Keratinocyte (primary cell): ENCODE results near the gene DRD1. TPM values are rescaled to one million over a fixed set of nuclear protein-coding genes. Genes with fewer than 3 reads are reported as not detected.

Experiments
- DNase-seq: peaks from one replicate; pipeline ENCODE4 v3.0.0-alpha.2; 2011; ENCODE audit warnings: low read depth, missing footprints, low spot score
- FAIRE-seq: peaks from 2 replicates; lab custom pipeline; 2011; peaks lifted over from hg19 to GRCh38; lab: Jason Lieb, UNC
- H2AFZ ChIP-seq: 2 replicates; pipeline ENCODE4 v1.6.0; 2012; ENCODE audit warnings: low read length, control low read depth, inconsistent platforms; ENCODE audit not compliant: control insufficient read depth
- H3K27ac ChIP-seq: 2 replicates; pipeline ENCODE4 v1.5.1; 2011; ENCODE audit warnings: low read length; ENCODE audit not compliant: control insufficient read depth, insufficient read depth
- H3K27me3 ChIP-seq: 3 replicates; pipeline ENCODE4 v1.6.0; 2011; ENCODE audit warnings: low read length; ENCODE audit not compliant: control insufficient read depth, insufficient read depth; ENCODE audit errors: extremely low read depth
- H3K36me3 ChIP-seq, 2 experiments: 2 replicates in 1 of 2; 3 replicates in 1 of 2; pipeline ENCODE4 v1.5.1; 2011; ENCODE audit warnings: low read length in 2 of 2, mild to moderate bottlenecking in 1 of 2; ENCODE audit not compliant: control insufficient read depth in 2 of 2, insufficient read depth in 2 of 2; ENCODE audit errors: extremely low read depth in 1 of 2
- H3K4me1 ChIP-seq: 3 replicates; pipeline ENCODE4 v1.5.1; 2011; ENCODE audit warnings: low read length; ENCODE audit not compliant: control insufficient read depth, insufficient read depth; ENCODE audit errors: extremely low read depth
- H3K4me2 ChIP-seq: 3 replicates; pipeline ENCODE4 v1.6.0; 2011; ENCODE audit warnings: low read depth, low read length; ENCODE audit not compliant: control insufficient read depth, insufficient read depth; ENCODE audit errors: extremely low read depth
- H3K4me3 ChIP-seq, 3 experiments: fragments of 200-600 bp in 1 of 3; sonication (generic) in 1 of 3; 2 replicates in 2 of 3; 3 replicates in 1 of 3; pipeline ENCODE4 v1.5.1; 2011 to 2016; ENCODE audit warnings: low read length in 3 of 3, mild to moderate bottlenecking in 3 of 3, control low read depth in 2 of 3, inconsistent platforms in 1 of 3, low read depth in 1 of 3, mixed read lengths in 1 of 3, mixed run types in 1 of 3, moderate library complexity in 1 of 3; ENCODE audit not compliant: control insufficient read depth in 2 of 3, insufficient read depth in 2 of 3; ENCODE audit errors: extremely low read depth in 1 of 3
- H3K79me2 ChIP-seq: 2 replicates; pipeline ENCODE4 v1.6.0; 2012; ENCODE audit warnings: low read length; ENCODE audit not compliant: control insufficient read depth, insufficient read depth
- H3K9ac ChIP-seq: 3 replicates; pipeline ENCODE4 v1.6.0; 2011; ENCODE audit warnings: low read length; ENCODE audit not compliant: control insufficient read depth, insufficient read depth; ENCODE audit errors: extremely low read depth
- H3K9me1 ChIP-seq: 3 replicates; pipeline ENCODE4 v1.6.0; 2011; ENCODE audit warnings: low read length; ENCODE audit not compliant: control insufficient read depth, insufficient read depth; ENCODE audit errors: extremely low read depth
- H3K9me3 ChIP-seq: 2 replicates; pipeline ENCODE4 v1.5.1; 2012; ENCODE audit warnings: low read depth, low read length; ENCODE audit not compliant: control insufficient read depth
- H4K20me1 ChIP-seq: 3 replicates; pipeline ENCODE4 v1.6.0; 2011; ENCODE audit warnings: low read length; ENCODE audit not compliant: control insufficient read depth, insufficient read depth; ENCODE audit errors: extremely low read depth
- CTCF ChIP-seq, 3 experiments: IDR thresholded peaks in 1 of 3; conservative IDR thresholded peaks in 1 of 3; optimal IDR thresholded peaks in 1 of 3; 2 replicates in 2 of 3; 3 replicates in 1 of 3; pipeline versions ENCODE3 to v1.5.1; 2011; ENCODE audit warnings: low read length in 3 of 3, mild to moderate bottlenecking in 3 of 3, moderate library complexity in 2 of 3, control low read depth in 1 of 3, inconsistent platforms in 1 of 3; ENCODE audit not compliant: insufficient read depth in 2 of 3; ENCODE audit errors: extremely low read depth in 1 of 3
- EZH2 ChIP-seq: IDR thresholded peaks from one replicate; pipeline ENCODE4 v1.6.1; 2012; ENCODE audit warnings: inconsistent platforms, mild to moderate bottlenecking, low read length, moderate library complexity
- dilution Hi-C: fragments of 300-500 bp; cut with MboI; formaldehyde crosslinking; loops from one replicate; pipeline ENCODE4 v1.7.0; 2020; ENCODE audit warnings: low sequenced_read_pairs; ENCODE audit not compliant: extremely low pct_ligation_motif_present
- polyA plus RNA-seq, 5 experiments: library from polyadenylated mRNA; depleted of rRNA in 3 of 5; stranded (reverse) in 3 of 5; stranded (forward) in 1 of 5; unstranded in 1 of 5; fragments of >200 nt; gene quantifications; 1 replicate in 1 of 5; 2 replicates in 3 of 5; 3 replicates in 1 of 5; pipeline versions ENCODE4 v1.2.1 to v1.2.3, GENCODE V29; 2011 to 2012; ENCODE audit warnings: missing spikeins in 2 of 5, low read depth in 1 of 5, low replicate concordance in 1 of 5

Gene DRD1
- polyA plus RNA-seq, 1 donor (not counting 4 experiments of a cell fraction or from before 2014, with no cell fraction given) = not detected

GRCh38 chr5:175452166-175452565 lies 8.2 kb upstream of the DRD1 start:
- FAIRE-seq = no peak
- dilution Hi-C loops = no loop called here
- TF ChIP-seq CTCF (optimal IDR thresholded peaks at IDR 0.05 in 1 of 3, IDR thresholded peaks at IDR 0.05 in 1 of 3, conservative IDR thresholded peaks at IDR 0.05 in 1 of 3; ENCODE audit: extremely low read depth in 1 of 3, insufficient read depth in 2 of 3, low read length in 3 of 3) = no peak
- no peak for TF ChIP-seq EZH2

GRCh38 chr5:175448276-175448675 lies 4.3 kb upstream of the DRD1 start:
- Histone ChIP-seq H4K20me1 (no peaks in the 10 kb centered on the region), H3K79me2 (no peaks in the 10 kb centered on the region), H3K27me3 (peaks cover 22% of the 10 kb centered on the region), H3K9ac (no peak overlapping the region), H2AFZ (no peak overlapping the region), H3K27ac (no peak overlapping the region), H3K9me1 (no peaks in the 10 kb centered on the region), H3K36me3 (no peaks in the 10 kb centered on the region), H3K4me2 (no peak overlapping the region), H3K4me3 (no peak overlapping the region), H3K4me1 (no peaks in the 10 kb centered on the region), H3K9me3 (no peaks in the 10 kb centered on the region)
- dilution Hi-C loops = no loop called here
- no peak for TF ChIP-seq CTCF (optimal IDR thresholded peaks at IDR 0.05 in 1 of 3, IDR thresholded peaks at IDR 0.05 in 1 of 3, conservative IDR thresholded peaks at IDR 0.05 in 1 of 3; ENCODE audit: extremely low read depth in 1 of 3, insufficient read depth in 2 of 3, low read length in 3 of 3)
- no peak for TF ChIP-seq EZH2
- no peak for DNase-seq
- FAIRE-seq = no peak

More at GRCh38 chr5:175452166-175452565, 8.2 kb upstream of the DRD1 start:
- Histone ChIP-seq H3K9me3 (no peaks in the 10 kb centered on the region), H3K4me1 (no peaks in the 10 kb centered on the region), H2AFZ (no peak overlapping the region), H3K79me2 (no peaks in the 10 kb centered on the region), H3K4me2 (no peak overlapping the region), H3K9me1 (no peaks in the 10 kb centered on the region), H3K36me3 (no peaks in the 10 kb centered on the region), H4K20me1 (no peaks in the 10 kb centered on the region), H3K9ac (no peak overlapping the region), H3K27ac (no peak overlapping the region), H3K4me3 (no peak overlapping the region), H3K27me3 (peaks cover 4% of the 10 kb centered on the region)
- DNase-seq = no peak
